Type B pancreatic cell (in vitro differentiated cells): ENCODE results near the gene CLMN. TPM values are rescaled to one million over a fixed set of nuclear protein-coding genes. Genes with fewer than 3 reads are reported as not detected.

ENCODE experiments used
- DNase-seq: peaks from one replicate; pipeline ENCODE4 v3.0.0; 2021; ENCODE audit warnings: mixed read lengths; ENCODE audit not compliant: unreplicated experiment; ENCODE audit errors: extremely low spot score
- H3K27ac Mint-ChIP-seq: 2 replicates; pipeline ENCODE4 v1.8.0; 2021; ENCODE audit warnings: mild to moderate bottlenecking, mixed read lengths
- H3K27me3 Mint-ChIP-seq: 2 replicates; pipeline ENCODE4 v1.8.0; 2021; ENCODE audit warnings: mixed read lengths
- H3K36me3 Mint-ChIP-seq: 2 replicates; pipeline ENCODE4 v1.8.0; 2021; ENCODE audit warnings: mixed read lengths
- H3K4me1 Mint-ChIP-seq: one replicate; pipeline ENCODE4 v1.8.0; 2021; ENCODE audit warnings: mixed read lengths; ENCODE audit not compliant: unreplicated experiment
- H3K4me3 Mint-ChIP-seq: 2 replicates; pipeline ENCODE4 v1.8.0; 2021; ENCODE audit warnings: mild to moderate bottlenecking, mixed read lengths
- H3K9me3 Mint-ChIP-seq: 2 replicates; pipeline ENCODE4 v1.8.0; 2021; ENCODE audit warnings: mixed read lengths
- total RNA-seq: library from RNA; stranded (reverse); gene quantifications from 2 replicates; pipeline ENCODE4 v1.2.1, GENCODE V29; 2021; ENCODE audit warnings: low replicate concordance
- TF ChIP-seq, protein P1 (sequence below): fragments of 200-600 bp; sonication (generic); conservative IDR thresholded peaks from 2 replicates; pipeline ENCODE4 v1.5.0; 2021; ENCODE audit warnings: antibody characterized with exemption, mild to moderate bottlenecking

CLMN gene
- total RNA-seq, 1 donor from 2014 or later = 23.0 TPM

- peaks cover 3% of the 10 kb centered on the region for H3K36me3 Mint-ChIP-seq
- no peak overlapping the region for H3K27ac Mint-ChIP-seq
- H3K9me3 Mint-ChIP-seq = no peaks in the 10 kb centered on the region
- DNase-seq = no peak
- peaks cover 26% of the 10 kb centered on the region for H3K4me1 Mint-ChIP-seq
- H3K27me3 Mint-ChIP-seq = peaks cover 8% of the 10 kb centered on the region
- TF ChIP-seq, protein P1, sequence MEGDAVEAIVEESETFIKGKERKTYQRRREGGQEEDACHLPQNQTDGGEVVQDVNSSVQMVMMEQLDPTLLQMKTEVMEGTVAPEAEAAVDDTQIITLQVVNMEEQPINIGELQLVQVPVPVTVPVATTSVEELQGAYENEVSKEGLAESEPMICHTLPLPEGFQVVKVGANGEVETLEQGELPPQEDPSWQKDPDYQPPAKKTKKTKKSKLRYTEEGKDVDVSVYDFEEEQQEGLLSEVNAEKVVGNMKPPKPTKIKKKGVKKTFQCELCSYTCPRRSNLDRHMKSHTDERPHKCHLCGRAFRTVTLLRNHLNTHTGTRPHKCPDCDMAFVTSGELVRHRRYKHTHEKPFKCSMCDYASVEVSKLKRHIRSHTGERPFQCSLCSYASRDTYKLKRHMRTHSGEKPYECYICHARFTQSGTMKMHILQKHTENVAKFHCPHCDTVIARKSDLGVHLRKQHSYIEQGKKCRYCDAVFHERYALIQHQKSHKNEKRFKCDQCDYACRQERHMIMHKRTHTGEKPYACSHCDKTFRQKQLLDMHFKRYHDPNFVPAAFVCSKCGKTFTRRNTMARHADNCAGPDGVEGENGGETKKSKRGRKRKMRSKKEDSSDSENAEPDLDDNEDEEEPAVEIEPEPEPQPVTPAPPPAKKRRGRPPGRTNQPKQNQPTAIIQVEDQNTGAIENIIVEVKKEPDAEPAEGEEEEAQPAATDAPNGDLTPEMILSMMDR = no peak
- no peak overlapping the region for H3K4me3 Mint-ChIP-seq
Measured at GRCh38 chr14:95315156-95315555, 4.6 kb downstream of the CLMN start.

DNA sequence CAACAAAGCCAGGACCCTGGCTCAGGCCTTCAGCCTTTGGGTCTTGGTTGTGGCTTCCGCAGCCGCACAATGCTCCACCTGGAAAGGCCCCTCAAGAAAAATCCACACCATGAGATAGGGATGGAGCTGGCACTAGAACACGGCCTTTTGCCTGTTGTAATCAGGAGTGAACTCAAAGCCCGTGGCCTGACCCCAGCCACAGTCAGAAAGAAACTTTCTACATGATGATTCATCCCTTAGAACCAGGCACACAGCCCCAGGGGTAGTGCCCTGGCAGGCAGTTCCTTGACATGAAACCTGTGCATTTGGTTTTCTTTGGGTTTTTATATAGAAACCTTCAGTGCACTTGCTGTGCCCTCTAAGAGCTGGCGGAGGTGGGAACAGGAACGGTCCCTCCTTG, 5.1 kb downstream of the CLMN start:
- Mint-ChIP-seq H3K27me3 (peaks cover 8% of the 10 kb centered on the region), H3K36me3 (peaks cover 3% of the 10 kb centered on the region), H3K4me1 (peaks cover 26% of the 10 kb centered on the region), H3K27ac (no peak overlapping the region), H3K4me3 (no peak overlapping the region), H3K9me3 (no peaks in the 10 kb centered on the region)
- TF ChIP-seq, protein P1 = no peak
- no peak for DNase-seq

DNA sequence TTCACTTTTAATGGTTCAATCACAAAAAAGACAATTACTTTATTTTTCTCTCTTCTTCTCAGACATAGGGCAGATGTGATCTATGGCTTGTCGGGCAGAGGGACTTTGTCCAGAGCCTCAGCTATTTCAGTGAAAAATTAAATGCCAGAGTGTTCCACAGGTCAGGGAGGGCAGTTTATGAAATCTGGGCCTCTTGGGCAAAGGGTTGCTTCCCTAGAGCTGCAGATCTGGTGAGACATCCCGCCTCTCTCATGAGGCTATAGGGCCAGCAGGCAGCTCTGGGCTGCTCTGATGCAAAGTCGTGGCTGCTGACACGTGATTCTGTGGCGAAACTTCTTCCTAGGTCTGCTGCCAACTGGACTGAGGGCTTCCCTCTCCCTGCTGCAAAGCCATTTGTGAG, 6.0 kb downstream of the CLMN start:
- Mint-ChIP-seq H3K4me3 (no peak overlapping the region), H3K9me3 (no peaks in the 10 kb centered on the region), H3K4me1 (peaks cover 26% of the 10 kb centered on the region), H3K36me3 (peaks cover 7% of the 10 kb centered on the region), H3K27me3 (peaks cover 8% of the 10 kb centered on the region), H3K27ac (no peak overlapping the region)
- TF ChIP-seq, protein P1 = no peak
- DNase-seq = no peak

DNA sequence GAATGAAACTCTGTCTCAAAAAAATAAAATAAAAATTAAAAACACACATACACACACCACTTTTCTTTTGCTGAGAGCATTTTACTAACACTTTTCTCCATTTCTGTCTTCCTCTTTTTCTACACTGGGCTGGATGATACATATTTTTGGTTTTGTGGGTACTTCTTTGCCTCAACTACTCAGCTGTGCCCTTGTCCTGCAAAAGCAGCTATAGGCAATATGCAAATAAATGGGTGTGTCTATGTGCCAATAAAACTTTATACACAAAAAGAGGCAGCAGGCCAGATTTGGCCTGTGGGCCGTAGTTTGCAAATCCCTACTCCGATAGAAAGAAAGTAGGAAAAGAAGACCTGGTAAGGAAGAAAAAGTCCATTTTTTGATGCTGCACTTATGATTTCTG, 6.5 kb downstream of the CLMN start:
- H3K27me3 Mint-ChIP-seq = peaks cover 8% of the 10 kb centered on the region
- H3K4me1 Mint-ChIP-seq = peaks cover 30% of the 10 kb centered on the region

GRCh38 chr14:95312311-95312710, 7.4 kb downstream of the CLMN start:
- TF ChIP-seq, protein P1 = no peak
- DNase-seq = no peak
- peaks cover 7% of the 10 kb centered on the region for H3K36me3 Mint-ChIP-seq
- no peak overlapping the region for H3K27ac Mint-ChIP-seq
- peaks cover 4% of the 10 kb centered on the region for H3K27me3 Mint-ChIP-seq
- H3K9me3 Mint-ChIP-seq = no peaks in the 10 kb centered on the region
- H3K4me3 Mint-ChIP-seq = no peak overlapping the region
- peaks cover 33% of the 10 kb centered on the region for H3K4me1 Mint-ChIP-seq

More for the DNA sequence above, 6.5 kb downstream of the CLMN start:
- Mint-ChIP-seq H3K36me3 (peaks cover 7% of the 10 kb centered on the region), H3K27ac (no peak overlapping the region), H3K9me3 (no peaks in the 10 kb centered on the region), H3K4me3 (no peak overlapping the region)
- TF ChIP-seq, protein P1 = no peak
- DNase-seq = no peak

DNA sequence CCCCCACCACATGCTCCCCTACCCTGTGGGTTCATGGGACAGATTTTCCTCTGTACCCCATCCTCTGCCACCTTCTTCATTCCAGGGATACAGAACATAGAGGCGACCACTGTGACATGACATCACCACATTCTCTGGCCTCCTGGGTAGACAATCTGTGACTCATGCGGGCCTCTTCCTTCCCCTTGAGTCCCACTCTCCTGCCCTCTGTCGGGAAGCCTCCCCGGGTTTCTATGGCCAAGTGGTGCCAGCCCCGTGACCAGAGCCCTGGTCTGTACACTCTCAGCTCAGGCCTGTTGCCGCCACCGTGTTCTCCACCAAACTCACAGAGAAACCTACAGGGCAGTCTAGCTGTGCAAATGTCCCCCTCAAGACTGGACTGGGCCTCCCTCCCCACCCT, 8.0 kb downstream of the CLMN start:
- no peak for DNase-seq
- Mint-ChIP-seq H3K4me3 (no peak overlapping the region), H3K27me3 (no peaks in the 10 kb centered on the region), H3K36me3 (peaks cover 7% of the 10 kb centered on the region), H3K4me1 (peaks cover 33% of the 10 kb centered on the region), H3K9me3 (no peaks in the 10 kb centered on the region), H3K27ac (no peak overlapping the region)
- TF ChIP-seq, protein P1 = no peak
